ENCODE data around the gene DAGLA. TPM values are rescaled to one million over a fixed set of nuclear protein-coding genes. Genes with fewer than 3 reads are reported as not detected.

DAGLA gene
- total RNA-seq, 1 experiment from 2014 or later = 4.5 TPM

DNA sequence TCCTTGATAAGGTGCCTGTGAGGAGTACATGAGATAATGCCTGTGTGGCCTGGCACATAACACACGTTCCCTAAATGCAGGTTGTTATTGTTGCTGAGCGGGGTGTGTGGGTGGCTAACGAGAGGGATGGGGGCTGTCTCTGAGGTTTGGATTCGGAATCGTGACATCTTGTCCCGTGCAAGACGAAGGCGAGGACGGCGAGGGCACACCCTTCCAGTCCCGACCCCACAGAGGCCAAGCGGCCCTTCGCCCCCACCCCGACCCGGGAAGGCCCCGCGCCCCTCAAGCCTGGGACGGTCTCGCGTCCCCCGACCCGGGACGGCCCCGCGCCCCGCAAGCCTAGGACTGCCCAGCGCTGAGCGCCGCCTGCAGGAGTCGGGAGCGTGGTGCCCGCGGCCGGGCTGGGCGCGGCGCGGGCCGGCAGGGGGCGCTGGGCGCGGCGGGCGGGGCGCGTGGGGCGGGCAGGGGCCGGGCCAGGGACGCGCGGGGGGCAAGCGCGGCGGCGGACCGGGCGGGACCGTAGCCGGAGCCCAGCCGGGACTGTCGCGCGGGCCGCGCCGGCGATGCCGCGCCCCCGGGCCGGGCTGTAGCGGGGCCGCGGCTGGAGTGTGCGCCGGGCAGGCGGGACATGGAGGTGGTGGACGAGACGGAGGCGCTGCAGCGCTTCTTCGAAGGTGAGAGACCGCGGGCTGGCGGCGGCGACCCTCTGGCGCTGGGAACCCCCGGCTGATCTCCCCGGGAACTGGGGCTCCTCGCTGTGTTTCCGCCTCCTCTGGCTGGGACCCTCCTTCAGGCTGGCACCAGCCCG lies 72.1 kb downstream of the DAGLA start, which contains the start of gene MYRF:
MYRF (plus strand) TSS at position 520 of the 808 bp plus-strand sequence; CDS start at position 629, 109 bp downstream.
- H3K4me3 Mint-ChIP-seq = peak within 1 kb of the TSS; percentile 69 to 86
- H2BK120ac ChIP-seq (ENCODE audit: low read depth, low read length, poor library complexity, severe bottlenecking) = no peak within 1 kb of the TSS
- no peak within 1 kb of the TSS for H2AK5ac ChIP-seq (ENCODE audit: insufficient read length, low read length)
- no peak within 1 kb of the TSS for H2BK20ac ChIP-seq (ENCODE audit: low read depth, low read length, poor library complexity, severe bottlenecking)
- H2AFZ ChIP-seq (ENCODE audit: low read length) = no peak within 1 kb of the TSS
- no peak within 1 kb of the TSS for H4K91ac ChIP-seq (ENCODE audit: insufficient read length, low read depth, low read length)
- peak; percentile 66 for DNase-seq
- H3K4ac ChIP-seq (ENCODE audit: low read depth, low read length) = no peak within 1 kb of the TSS
- peaks cover 8% of the 10 kb centered on the region; the same call in 1 of the 2 replicates for H3K27me3 ChIP-seq (ENCODE audit: insufficient read depth, low read length)
- no peaks in the 10 kb centered on the region for H3K9me3 ChIP-seq (ENCODE audit: control insufficient read depth, low read depth, low read length)
- H3K4me1 Mint-ChIP-seq = peaks cover 54 to 72% of the 10 kb centered on the region in 2 experiments
- no peaks in the 10 kb centered on the region for H4K20me1 ChIP-seq (ENCODE audit: control insufficient read depth, insufficient read depth, insufficient read length)
- no peak within 1 kb of the TSS for H3K23ac ChIP-seq (ENCODE audit: insufficient read length, low read depth, low read length)
- H3K9ac ChIP-seq (ENCODE audit: extremely low read depth, insufficient read length, low read length) = no peak within 1 kb of the TSS
- no peak within 1 kb of the TSS for H2BK15ac ChIP-seq (ENCODE audit: low read depth, low read length)
- peaks cover 6% of the 10 kb centered on the region; the same call in 1 of the 2 replicates for H3K4me1 ChIP-seq (ENCODE audit: insufficient read depth, low read length)
- no peaks in the 10 kb centered on the region for H3K79me2 ChIP-seq (ENCODE audit: insufficient read depth, low read length)
- peaks cover 5% of the 10 kb centered on the region for H3K23me2 ChIP-seq (ENCODE audit: insufficient read length, low read depth, low read length, poor library complexity, severe bottlenecking)
- H4K5ac ChIP-seq (ENCODE audit: insufficient read length, low read depth, low read length) = no peak within 1 kb of the TSS
- H3K18ac ChIP-seq (ENCODE audit: insufficient read length, low read depth, low read length) = no peak within 1 kb of the TSS
- peaks cover 38% of the 10 kb centered on the region for H3K27me3 Mint-ChIP-seq (ENCODE audit: low read depth)
- H2BK12ac ChIP-seq (ENCODE audit: insufficient read length, low read depth, low read length) = no peak within 1 kb of the TSS
- H3K4me2 ChIP-seq (ENCODE audit: insufficient read depth, insufficient read length, low read length) = peak within 1 kb of the TSS; percentile 61
- H3K79me1 ChIP-seq (ENCODE audit: insufficient read depth, low read depth, low read length, poor library complexity, severe bottlenecking) = no peaks in the 10 kb centered on the region
- H3K27ac Mint-ChIP-seq = no peak within 1 kb of the TSS; a peak in 1 of 7 replicates
- peak within 1 kb of the TSS; percentile 71 for H3K14ac ChIP-seq (ENCODE audit: insufficient read depth, low read length)
- TF ChIP-seq CTCF (conservative IDR thresholded peaks at IDR 0.05) = peak; percentile 60
- no peaks in the 10 kb centered on the region for H3K36me3 Mint-ChIP-seq (ENCODE audit: insufficient read depth in 1 of 3, low read depth in 3 of 3)
- no peak within 1 kb of the TSS for H4K8ac ChIP-seq (replicated peaks; ENCODE audit: insufficient read length, low read depth, low read length)
- no peak within 1 kb of the TSS for H3K56ac ChIP-seq (ENCODE audit: insufficient read length, low read depth, low read length)
- H3T11ph ChIP-seq (ENCODE audit: low read length) = no peak within 1 kb of the TSS
- no peak within 1 kb of the TSS for H3K27ac ChIP-seq (ENCODE audit: insufficient read length, low read depth, low read length)
- no peak within 1 kb of the TSS for H2BK5ac ChIP-seq (ENCODE audit: insufficient read length, low read length)
- no CpG with 5 or more reads among the region's 93 CpGs for WGBS (ENCODE audit: extremely low coverage, insufficient read length, low lambda C conversion rate)
- H3K9me3 Mint-ChIP-seq = peaks cover 0 to 3% of the 10 kb centered on the region in 2 experiments; a peak in 1 of 5 replicates

Data from H9 (cell line).